ENCODE results near the gene ASIC2. TPM values are rescaled to one million over a fixed set of nuclear protein-coding genes. Genes with fewer than 3 reads are reported as not detected.

The ASIC2 gene
- total RNA-seq, 1 donor: not detected

DNA sequence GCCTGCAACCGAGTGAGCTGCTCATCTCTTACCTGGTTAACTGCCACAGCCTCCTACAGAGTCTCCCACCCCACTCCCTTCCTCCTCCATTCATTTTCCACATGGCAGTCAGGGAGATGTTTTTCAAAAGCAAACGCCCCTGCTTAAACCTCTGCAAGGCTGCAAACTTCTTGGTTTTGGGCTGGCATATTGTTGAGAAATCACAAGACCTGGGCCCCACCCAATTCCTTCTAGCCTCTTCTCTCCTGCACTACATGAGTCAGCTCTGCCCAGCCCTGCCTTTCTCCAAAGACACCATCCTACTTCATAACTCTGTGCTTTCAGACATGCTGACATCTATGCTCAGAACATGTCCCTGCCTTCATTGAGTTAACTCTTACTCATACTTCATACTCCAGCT is 165.4 kb downstream of the ASIC2 start:
- Histone ChIP-seq H3K9me3 (ENCODE audit: low read depth, low read length) (no peaks in the 10 kb centered on the region), H3K36me3 (ENCODE audit: insufficient read depth, low read length) (no peaks in the 10 kb centered on the region), H2AFZ (ENCODE audit: low read length) (no peak overlapping the region), H3K27ac (ENCODE audit: low read depth, low read length) (no peak overlapping the region), H3K4me1 (ENCODE audit: insufficient read depth, low read length) (no peaks in the 10 kb centered on the region), H3K27me3 (ENCODE audit: insufficient read depth, low read length) (no peaks in the 10 kb centered on the region), H3K4me3 (ENCODE audit: insufficient read depth, low read length) (no peak overlapping the region), H3K4me2 (ENCODE audit: insufficient read depth, low read length) (no peak overlapping the region), H3K79me2 (ENCODE audit: insufficient read depth, low read length) (no peaks in the 10 kb centered on the region), H4K20me1 (ENCODE audit: insufficient read depth, low read length) (no peaks in the 10 kb centered on the region)
- DNase-seq (ENCODE audit: insufficient read length, low spot score, missing footprints): no peak
- TF ChIP-seq, protein P1, sequence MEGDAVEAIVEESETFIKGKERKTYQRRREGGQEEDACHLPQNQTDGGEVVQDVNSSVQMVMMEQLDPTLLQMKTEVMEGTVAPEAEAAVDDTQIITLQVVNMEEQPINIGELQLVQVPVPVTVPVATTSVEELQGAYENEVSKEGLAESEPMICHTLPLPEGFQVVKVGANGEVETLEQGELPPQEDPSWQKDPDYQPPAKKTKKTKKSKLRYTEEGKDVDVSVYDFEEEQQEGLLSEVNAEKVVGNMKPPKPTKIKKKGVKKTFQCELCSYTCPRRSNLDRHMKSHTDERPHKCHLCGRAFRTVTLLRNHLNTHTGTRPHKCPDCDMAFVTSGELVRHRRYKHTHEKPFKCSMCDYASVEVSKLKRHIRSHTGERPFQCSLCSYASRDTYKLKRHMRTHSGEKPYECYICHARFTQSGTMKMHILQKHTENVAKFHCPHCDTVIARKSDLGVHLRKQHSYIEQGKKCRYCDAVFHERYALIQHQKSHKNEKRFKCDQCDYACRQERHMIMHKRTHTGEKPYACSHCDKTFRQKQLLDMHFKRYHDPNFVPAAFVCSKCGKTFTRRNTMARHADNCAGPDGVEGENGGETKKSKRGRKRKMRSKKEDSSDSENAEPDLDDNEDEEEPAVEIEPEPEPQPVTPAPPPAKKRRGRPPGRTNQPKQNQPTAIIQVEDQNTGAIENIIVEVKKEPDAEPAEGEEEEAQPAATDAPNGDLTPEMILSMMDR (IDR thresholded peaks at IDR 0.05; ENCODE audit: extremely low read depth, low read depth, low read length): no peak

DNA sequence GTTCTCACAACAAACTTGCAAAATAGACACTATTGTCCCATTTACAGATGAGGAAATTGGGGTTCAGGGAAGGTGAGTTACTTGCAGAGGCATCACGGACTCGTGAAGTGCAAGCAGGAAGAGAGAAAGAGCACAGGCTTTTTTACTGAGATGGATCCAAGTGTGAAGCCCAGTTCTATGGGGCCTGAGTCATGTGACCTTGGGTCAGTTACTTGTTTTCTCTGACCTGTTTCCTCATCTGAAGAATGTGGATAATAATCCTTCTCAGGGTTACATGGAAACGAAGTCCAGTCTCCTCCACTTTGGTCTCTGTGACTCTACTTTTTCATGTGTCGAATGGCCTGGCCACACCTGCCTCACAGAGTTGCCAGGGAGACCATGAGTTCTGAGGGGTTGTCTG is 167.0 kb downstream of the ASIC2 start:
- no peak overlapping the region for H3K4me3 ChIP-seq (ENCODE audit: insufficient read depth, low read length)
- no peak for DNase-seq (ENCODE audit: insufficient read length, low spot score, missing footprints)
- no peak overlapping the region for H2AFZ ChIP-seq (ENCODE audit: low read length)
- H3K27ac ChIP-seq (ENCODE audit: low read depth, low read length): no peak overlapping the region
- H3K36me3 ChIP-seq (ENCODE audit: insufficient read depth, low read length): no peaks in the 10 kb centered on the region
- H3K4me2 ChIP-seq (ENCODE audit: insufficient read depth, low read length): no peak overlapping the region
- no peaks in the 10 kb centered on the region for H4K20me1 ChIP-seq (ENCODE audit: insufficient read depth, low read length)
- H3K79me2 ChIP-seq (ENCODE audit: insufficient read depth, low read length): no peaks in the 10 kb centered on the region
- H3K4me1 ChIP-seq (ENCODE audit: insufficient read depth, low read length): no peaks in the 10 kb centered on the region
- no peaks in the 10 kb centered on the region for H3K27me3 ChIP-seq (ENCODE audit: insufficient read depth, low read length)
- no peaks in the 10 kb centered on the region for H3K9me3 ChIP-seq (ENCODE audit: low read depth, low read length)
- TF ChIP-seq, protein P1 (IDR thresholded peaks at IDR 0.05; ENCODE audit: extremely low read depth, low read depth, low read length): no peak

DNA sequence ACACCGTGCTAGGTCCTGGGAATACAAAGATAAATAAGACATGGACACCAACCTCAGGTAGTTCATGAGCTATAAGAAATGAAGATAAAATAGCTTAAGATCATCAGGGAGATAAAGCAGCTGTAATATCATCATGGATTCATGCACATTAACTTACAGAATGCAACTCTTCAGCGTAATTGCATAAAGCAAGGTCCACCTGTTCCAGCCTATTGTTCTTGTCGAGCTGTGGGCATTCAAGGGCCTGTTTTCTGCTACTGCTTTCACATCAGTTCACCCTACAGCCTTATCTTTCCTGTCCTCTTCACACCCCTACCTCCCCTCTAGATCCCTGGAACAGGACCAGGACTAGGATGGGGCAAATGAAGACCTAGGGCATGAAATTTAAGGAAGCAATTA is 167.5 kb downstream of the ASIC2 start:
- no peak overlapping the region for H3K4me3 ChIP-seq (ENCODE audit: insufficient read depth, low read length)
- no peaks in the 10 kb centered on the region for H3K79me2 ChIP-seq (ENCODE audit: insufficient read depth, low read length)
- H3K27ac ChIP-seq (ENCODE audit: low read depth, low read length): no peak overlapping the region
- H2AFZ ChIP-seq (ENCODE audit: low read length): no peak overlapping the region
- no peaks in the 10 kb centered on the region for H3K9me3 ChIP-seq (ENCODE audit: low read depth, low read length)
- H4K20me1 ChIP-seq (ENCODE audit: insufficient read depth, low read length): no peaks in the 10 kb centered on the region
- no peaks in the 10 kb centered on the region for H3K27me3 ChIP-seq (ENCODE audit: insufficient read depth, low read length)
- DNase-seq (ENCODE audit: insufficient read length, low spot score, missing footprints): no peak
- no peaks in the 10 kb centered on the region for H3K4me1 ChIP-seq (ENCODE audit: insufficient read depth, low read length)
- H3K4me2 ChIP-seq (ENCODE audit: insufficient read depth, low read length): no peak overlapping the region
- TF ChIP-seq, protein P1 (IDR thresholded peaks at IDR 0.05; ENCODE audit: extremely low read depth, low read depth, low read length): no peak
- no peaks in the 10 kb centered on the region for H3K36me3 ChIP-seq (ENCODE audit: insufficient read depth, low read length)

DNA sequence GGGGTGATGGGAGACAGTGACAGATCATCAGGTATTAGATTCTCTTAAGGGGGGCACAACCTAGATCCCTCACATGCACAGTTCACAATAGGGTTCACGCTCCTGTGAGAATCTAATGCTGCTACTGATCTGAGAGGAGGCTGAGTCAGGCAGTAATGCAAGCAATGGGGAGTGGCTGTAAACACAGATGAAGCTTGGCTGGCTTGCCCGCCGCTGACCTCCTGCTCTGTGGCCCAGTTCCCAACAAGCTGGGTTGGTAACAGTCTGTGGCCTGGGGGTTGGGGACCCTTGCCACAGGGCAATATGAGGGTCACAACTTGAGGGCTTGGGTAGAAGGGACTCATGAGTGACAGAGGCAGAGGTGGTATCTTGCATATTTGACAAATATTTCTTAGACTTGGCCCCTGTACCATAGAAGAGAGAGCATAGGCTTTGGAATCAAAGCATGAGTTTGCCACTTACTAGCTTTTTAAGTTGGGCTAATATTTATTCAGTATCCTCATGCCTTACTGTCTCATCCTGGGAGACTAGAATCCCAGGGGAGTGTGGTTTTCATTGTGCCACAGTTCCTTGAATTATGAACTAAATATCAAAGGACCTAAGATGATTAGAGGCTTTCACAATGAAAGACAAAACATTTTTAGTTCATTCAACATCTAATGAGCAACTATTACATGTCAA is 168.1 kb downstream of the ASIC2 start:
- DNase-seq (ENCODE audit: insufficient read length, low spot score, missing footprints): no peak
- no peaks in the 10 kb centered on the region for H3K4me1 ChIP-seq (ENCODE audit: insufficient read depth, low read length)
- H3K27me3 ChIP-seq (ENCODE audit: insufficient read depth, low read length): no peaks in the 10 kb centered on the region
- H3K27ac ChIP-seq (ENCODE audit: low read depth, low read length): no peak overlapping the region
- TF ChIP-seq, protein P1 (IDR thresholded peaks at IDR 0.05; ENCODE audit: extremely low read depth, low read depth, low read length): no peak
- no peak overlapping the region for H3K4me3 ChIP-seq (ENCODE audit: insufficient read depth, low read length)
- H3K79me2 ChIP-seq (ENCODE audit: insufficient read depth, low read length): no peaks in the 10 kb centered on the region
- no peaks in the 10 kb centered on the region for H3K9me3 ChIP-seq (ENCODE audit: low read depth, low read length)
- no peak overlapping the region for H3K4me2 ChIP-seq (ENCODE audit: insufficient read depth, low read length)
- no peaks in the 10 kb centered on the region for H3K36me3 ChIP-seq (ENCODE audit: insufficient read depth, low read length)
- no peaks in the 10 kb centered on the region for H4K20me1 ChIP-seq (ENCODE audit: insufficient read depth, low read length)
- H2AFZ ChIP-seq (ENCODE audit: low read length): no peak overlapping the region

Measured in osteoblast (primary cell).